Stomach smooth muscle (tissue), 2 donors: ENCODE results near the gene GNAO1.
A peak's percentile ranks its signal among the peaks of the same experiment; 100 is the strongest.

Experiments
- H3K27ac ChIP-seq: one replicate; pipeline ENCODE4 v1.7.0; 2013; ENCODE audit warnings: mild to moderate bottlenecking, low read length, inconsistent platforms
- H3K27me3 ChIP-seq, 2 donors: one replicate each; pipeline ENCODE4 v1.7.0; 2013; ENCODE audit warnings: low read length in 2 of 2; ENCODE audit not compliant: insufficient read depth in 2 of 2, control insufficient read depth in 1 of 2
- H3K36me3 ChIP-seq, 2 donors: one replicate each; pipeline ENCODE4 v1.7.0; 2013; ENCODE audit warnings: low read length in 2 of 2; ENCODE audit not compliant: control insufficient read depth in 2 of 2, insufficient read depth in 2 of 2
- H3K4me1 ChIP-seq: one replicate; pipeline ENCODE4 v1.7.0; 2013; ENCODE audit warnings: low read length; ENCODE audit not compliant: control insufficient read depth, insufficient read depth
- H3K4me3 ChIP-seq, 2 donors: one replicate each; pipeline ENCODE4 v1.7.0; 2013; ENCODE audit warnings: low read length in 2 of 2
- H3K9ac ChIP-seq, 2 donors: one replicate each; pipeline ENCODE4 v1.7.0; 2013; ENCODE audit warnings: low read length in 2 of 2, mild to moderate bottlenecking in 1 of 2
- H3K9me3 ChIP-seq, 2 donors: one replicate each; pipeline ENCODE4 v1.7.0; 2013; ENCODE audit warnings: low read length in 2 of 2; ENCODE audit not compliant: control insufficient read depth in 2 of 2
- donor health status: healthy.
- donor health status: Pancreatic carcinoma.

Gene GNAO1

GRCh38 chr16:56257666-56258342, 66.5 kb downstream of the GNAO1 start:
- Histone ChIP-seq H3K36me3 (peaks cover 0 to 3% of the 10 kb centered on the region in 2 donors), H3K4me1 (peaks cover 72% of the 10 kb centered on the region), H3K9ac (peak overlapping the region; percentile 40 to 51), H3K27me3 (no peaks in the 10 kb centered on the region), H3K27ac (peak overlapping the region; percentile 92), H3K4me3 (peak overlapping the region; percentile 23 to 35), H3K9me3 (no peaks in the 10 kb centered on the region)

- Histone ChIP-seq H3K9ac (peak overlapping the region in 1 of 2 donors; percentile 29), H3K4me3 (peak overlapping the region in 1 of 2 donors; percentile 15), H3K27me3 (no peaks in the 10 kb centered on the region), H3K9me3 (no peaks in the 10 kb centered on the region), H3K36me3 (peaks cover 0 to 3% of the 10 kb centered on the region in 2 donors), H3K27ac (peak overlapping the region; percentile 92), H3K4me1 (peaks cover 75% of the 10 kb centered on the region)
These were observed 67.5 kb downstream of the GNAO1 start for GRCh38 chr16:56258508-56259424.

- H3K4me3 ChIP-seq, result no peak overlapping the region
- peak overlapping the region; percentile 92 for H3K27ac ChIP-seq
- no peaks in the 10 kb centered on the region for H3K9me3 ChIP-seq
- peaks cover 81% of the 10 kb centered on the region for H3K4me1 ChIP-seq
- H3K27me3 ChIP-seq, result no peaks in the 10 kb centered on the region
- H3K36me3 ChIP-seq, result peaks cover 0 to 3% of the 10 kb centered on the region in 2 donors
- H3K9ac ChIP-seq, result no peak overlapping the region
These were observed 68.1 kb downstream of the GNAO1 start for GRCh38 chr16:56259425-56259779.

DNA sequence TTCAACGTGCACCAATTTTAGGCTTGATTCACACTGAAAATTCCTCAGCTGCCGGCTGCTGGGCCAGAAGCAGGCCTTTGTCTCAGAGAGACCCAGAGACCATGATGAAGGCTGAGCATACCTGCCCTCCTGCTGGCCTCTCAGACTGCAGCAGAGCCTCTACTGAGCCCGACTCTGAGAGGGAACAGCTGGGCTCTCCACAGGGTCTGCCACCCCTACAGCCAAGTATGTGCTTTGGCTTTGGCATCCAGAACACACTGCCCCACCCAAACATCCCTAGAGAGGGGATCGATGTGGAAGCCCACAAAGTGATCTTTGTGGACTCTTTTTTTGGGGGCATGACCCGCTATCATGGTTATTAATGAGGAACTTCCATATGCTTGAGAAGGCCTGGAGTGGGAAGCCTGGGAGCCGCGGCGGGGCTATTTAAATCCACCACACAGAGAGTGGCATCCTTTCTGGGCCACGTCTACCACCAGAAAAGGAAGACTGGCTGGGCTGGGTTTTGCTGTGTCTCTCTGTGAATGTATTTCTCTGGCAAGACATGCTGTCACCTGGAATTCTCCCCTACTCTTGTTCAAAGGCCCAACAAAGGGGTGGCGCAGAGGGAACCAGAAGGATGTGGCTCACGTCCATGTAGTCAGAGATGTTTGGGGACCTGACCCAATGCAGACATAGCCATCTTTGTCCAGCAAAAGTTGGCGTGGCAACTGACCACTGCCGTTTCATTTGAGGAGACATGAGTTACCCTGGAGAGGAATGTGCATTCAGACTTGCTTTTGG, 69.3 kb downstream of the GNAO1 start:
- Histone ChIP-seq H3K36me3 (peaks cover 0 to 3% of the 10 kb centered on the region in 2 donors), H3K9ac (no peak overlapping the region), H3K4me3 (no peak overlapping the region), H3K9me3 (no peaks in the 10 kb centered on the region), H3K4me1 (peaks cover 89% of the 10 kb centered on the region), H3K27ac (peak overlapping the region; percentile 92), H3K27me3 (no peaks in the 10 kb centered on the region)

- Histone ChIP-seq H3K4me3 (no peak overlapping the region), H3K36me3 (peaks cover 0 to 3% of the 10 kb centered on the region in 2 donors), H3K9ac (no peak overlapping the region), H3K9me3 (no peaks in the 10 kb centered on the region), H3K27ac (peak overlapping the region; percentile 92), H3K4me1 (peaks cover 90% of the 10 kb centered on the region), H3K27me3 (no peaks in the 10 kb centered on the region)
These were observed 70.4 kb downstream of the GNAO1 start for GRCh38 chr16:56261656-56262055.

DNA sequence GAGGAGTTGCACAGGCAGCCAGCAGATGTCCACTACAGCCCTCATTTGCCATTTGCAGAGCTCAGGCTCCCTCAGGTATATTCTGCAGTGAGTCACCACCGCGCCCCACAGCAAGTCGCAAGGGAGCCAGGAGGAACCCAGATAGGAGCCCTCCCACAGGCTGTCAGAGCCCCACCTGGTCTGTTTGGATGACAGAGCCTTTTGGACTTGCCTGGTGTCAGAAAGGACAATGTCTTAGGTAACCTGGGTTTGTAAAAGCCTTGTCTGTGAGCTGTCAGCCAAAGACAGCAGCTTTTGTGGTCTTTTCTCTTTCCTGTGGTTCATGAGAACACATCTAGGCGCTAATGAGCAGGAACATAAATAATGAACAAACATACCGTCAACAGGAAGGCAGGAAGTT, 70.9 kb downstream of the GNAO1 start:
- no peak overlapping the region for H3K4me3 ChIP-seq
- H3K9me3 ChIP-seq, result no peaks in the 10 kb centered on the region
- no peak overlapping the region for H3K9ac ChIP-seq
- H3K27ac ChIP-seq, result peak overlapping the region; percentile 92
- peaks cover 0 to 3% of the 10 kb centered on the region in 2 donors for H3K36me3 ChIP-seq
- peaks cover 90% of the 10 kb centered on the region for H3K4me1 ChIP-seq
- H3K27me3 ChIP-seq, result no peaks in the 10 kb centered on the region

DNA sequence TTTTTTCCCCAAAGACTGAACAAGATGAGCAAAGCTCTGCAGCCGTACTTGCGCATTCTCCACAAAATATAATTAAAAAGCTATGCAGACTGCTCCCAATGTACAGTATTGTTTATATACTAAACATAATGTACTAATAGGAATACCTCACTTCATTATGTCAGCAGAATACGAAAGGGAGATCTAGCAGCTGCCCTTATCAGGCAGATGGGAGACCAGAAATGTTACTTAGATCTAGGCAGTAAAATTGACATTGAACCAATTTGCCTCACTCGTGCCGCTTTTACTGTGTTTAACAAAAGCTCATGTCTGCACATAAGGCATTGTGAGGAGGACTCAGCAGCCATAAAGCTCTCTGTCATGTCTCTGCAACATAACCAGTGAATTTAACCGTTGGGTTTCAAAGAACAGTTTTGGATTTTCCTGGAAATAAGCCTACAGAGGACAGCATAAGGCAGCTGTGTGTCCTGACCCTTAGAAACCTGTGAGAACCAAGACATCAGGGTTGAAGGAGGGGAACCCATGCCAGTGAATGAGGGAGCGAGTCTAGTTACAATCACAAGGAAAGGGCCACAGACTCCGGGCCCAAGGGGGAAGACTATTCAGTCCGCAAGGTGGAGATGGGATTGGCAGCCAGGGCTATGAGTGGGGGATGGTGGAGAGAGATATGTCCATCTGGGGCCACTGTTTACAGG, 71.4 kb downstream of the GNAO1 start:
- Histone ChIP-seq H3K27me3 (no peaks in the 10 kb centered on the region), H3K36me3 (peaks cover 0 to 3% of the 10 kb centered on the region in 2 donors), H3K9me3 (no peaks in the 10 kb centered on the region), H3K9ac (no peak overlapping the region), H3K4me3 (no peak overlapping the region), H3K27ac (peak overlapping the region; percentile 92), H3K4me1 (peaks cover 90% of the 10 kb centered on the region)

DNA sequence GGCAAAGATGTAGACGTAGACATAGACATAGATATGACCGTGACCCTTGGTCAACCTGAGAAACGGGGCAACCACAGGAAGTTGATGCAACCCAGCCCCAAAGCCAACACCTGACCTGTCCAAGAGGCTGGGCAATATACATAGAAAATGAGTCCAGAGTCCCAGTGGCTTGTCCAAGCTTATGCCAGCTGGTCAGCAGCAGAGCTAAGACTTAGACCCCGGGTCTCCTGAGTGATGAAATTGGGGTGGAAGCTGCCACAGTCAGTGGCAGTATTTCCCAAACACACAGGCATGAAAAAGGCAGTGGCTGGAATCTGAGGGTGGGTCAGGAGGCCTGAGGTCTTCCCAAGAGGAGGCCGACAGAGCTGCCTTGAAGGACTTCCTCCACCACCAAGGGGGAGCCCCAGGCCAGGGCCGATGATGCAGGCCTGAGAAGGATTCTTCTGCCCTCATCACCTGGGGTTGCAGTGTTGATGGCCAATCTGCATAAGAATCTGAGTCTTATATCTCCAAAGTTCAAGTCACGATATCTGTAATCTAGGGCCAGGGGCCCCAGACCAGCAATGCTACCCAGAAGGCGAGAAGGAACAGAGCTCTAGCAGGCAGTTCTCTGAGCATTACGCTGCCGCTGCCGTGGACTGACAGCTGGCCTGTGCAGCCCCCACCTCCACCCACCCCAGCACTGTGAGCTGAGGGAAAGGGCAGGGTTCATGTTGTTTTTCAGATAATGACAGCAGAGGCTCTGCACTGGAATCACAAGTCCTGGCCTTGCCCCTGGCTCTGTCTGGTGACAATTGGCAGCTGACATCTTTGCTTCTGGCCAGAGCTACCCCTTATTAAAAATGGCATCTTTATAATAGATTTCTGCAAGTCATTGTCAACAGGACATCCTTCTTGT, 72.7 kb downstream of the GNAO1 start:
- Histone ChIP-seq H3K27me3 (no peaks in the 10 kb centered on the region), H3K4me3 (peak overlapping the region in 1 of 2 donors; percentile 3), H3K36me3 (peaks cover 0 to 3% of the 10 kb centered on the region in 2 donors), H3K9me3 (no peaks in the 10 kb centered on the region), H3K4me1 (peaks cover 83% of the 10 kb centered on the region), H3K9ac (peak overlapping the region in 1 of 2 donors; percentile 13), H3K27ac (peak overlapping the region; percentile 92)

- Histone ChIP-seq H3K4me3 (no peak overlapping the region), H3K27me3 (no peaks in the 10 kb centered on the region), H3K27ac (peak overlapping the region; percentile 99), H3K9ac (no peak overlapping the region), H3K36me3 (peaks cover 0 to 3% of the 10 kb centered on the region in 2 donors), H3K4me1 (peaks cover 83% of the 10 kb centered on the region), H3K9me3 (no peaks in the 10 kb centered on the region)
These were observed 73.3 kb downstream of the GNAO1 start for GRCh38 chr16:56264609-56264972.
